Duodenal mucosa (tissue), 2 donors: ENCODE data around the gene GABRB3.

Experiments
- H3K27ac ChIP-seq: one replicate; pipeline ENCODE4 v1.7.0; 2013; ENCODE audit warnings: low read depth, low read length
- H3K27me3 ChIP-seq, 2 donors: one replicate each; pipeline ENCODE4 v1.7.0; 2013; ENCODE audit warnings: low read length in 2 of 2, control low read depth in 1 of 2; ENCODE audit not compliant: insufficient read depth in 2 of 2, control insufficient read depth in 1 of 2
- H3K36me3 ChIP-seq, 2 donors: one replicate each; pipeline ENCODE4 v1.7.0; 2013; ENCODE audit warnings: low read length in 2 of 2, control low read depth in 1 of 2; ENCODE audit not compliant: insufficient read depth in 2 of 2, control insufficient read depth in 1 of 2
- H3K4me1 ChIP-seq, 2 donors: one replicate each; pipeline ENCODE4 v1.7.0; 2013; ENCODE audit warnings: low read length in 2 of 2, control low read depth in 1 of 2; ENCODE audit not compliant: insufficient read depth in 2 of 2, control insufficient read depth in 1 of 2
- H3K4me3 ChIP-seq, 2 donors: one replicate each; pipeline ENCODE4 v1.7.0; 2013; ENCODE audit warnings: low read length in 2 of 2, low read depth in 1 of 2
- H3K9ac ChIP-seq, 2 donors: one replicate each; pipeline ENCODE4 v1.7.0; 2013; ENCODE audit warnings: low read length in 2 of 2, low read depth in 1 of 2
- H3K9me3 ChIP-seq, 2 donors: one replicate each; pipeline ENCODE4 v1.7.0; 2013; ENCODE audit warnings: low read length in 2 of 2, control low read depth in 1 of 2; ENCODE audit not compliant: control insufficient read depth in 1 of 2

GABRB3 gene

DNA sequence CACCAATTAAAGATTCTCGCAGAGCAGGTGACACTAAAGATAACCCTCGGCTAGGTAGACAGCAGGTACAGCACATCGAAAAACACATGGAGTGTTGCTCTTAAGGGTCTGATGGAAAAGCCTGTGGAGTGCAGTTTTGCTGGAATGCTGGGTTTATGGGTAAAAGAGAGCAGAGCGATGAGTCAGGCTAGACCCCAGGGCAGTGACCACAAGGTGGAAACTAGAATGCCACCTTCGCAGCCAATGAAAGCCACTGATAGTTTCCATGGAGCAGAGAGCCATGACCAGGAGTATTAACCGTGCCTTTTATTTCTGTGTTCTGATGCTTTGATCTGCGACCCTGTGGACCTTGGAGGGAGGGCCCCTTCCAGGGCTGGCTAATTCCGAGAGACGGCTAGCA lies 149.8 kb downstream of the GABRB3 start:
- Histone ChIP-seq H3K27me3 (no peaks in the 10 kb centered on the region), H3K27ac (no peak overlapping the region), H3K9ac (no peak overlapping the region), H3K4me1 (no peaks in the 10 kb centered on the region), H3K4me3 (no peak overlapping the region), H3K9me3 (peaks cover 17 to 36% of the 10 kb centered on the region in 2 donors), H3K36me3 (no peaks in the 10 kb centered on the region)

DNA sequence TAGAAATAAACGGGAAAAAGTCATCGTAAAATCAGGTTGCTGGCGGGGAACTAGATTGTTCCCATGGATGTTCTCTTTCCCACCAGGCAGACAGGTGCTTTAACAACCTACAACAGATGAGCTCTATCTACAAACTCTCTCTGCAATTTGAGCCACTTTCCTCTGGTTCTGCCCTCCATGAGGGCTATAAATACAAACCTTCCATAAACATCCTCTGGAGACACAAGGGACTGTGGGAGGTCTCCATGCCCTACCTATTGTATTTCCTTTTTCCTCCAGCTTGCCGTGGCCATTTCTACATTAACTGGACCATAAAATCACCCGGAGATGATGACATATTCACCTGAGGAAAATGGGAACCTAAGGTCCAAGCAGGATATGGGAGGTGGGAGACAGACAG lies 151.1 kb downstream of the GABRB3 start:
- Histone ChIP-seq H3K36me3 (no peaks in the 10 kb centered on the region), H3K27ac (no peak overlapping the region), H3K4me1 (no peaks in the 10 kb centered on the region), H3K9me3 (peaks cover 17 to 34% of the 10 kb centered on the region in 2 donors), H3K9ac (no peak overlapping the region), H3K4me3 (no peak overlapping the region), H3K27me3 (no peaks in the 10 kb centered on the region)

DNA sequence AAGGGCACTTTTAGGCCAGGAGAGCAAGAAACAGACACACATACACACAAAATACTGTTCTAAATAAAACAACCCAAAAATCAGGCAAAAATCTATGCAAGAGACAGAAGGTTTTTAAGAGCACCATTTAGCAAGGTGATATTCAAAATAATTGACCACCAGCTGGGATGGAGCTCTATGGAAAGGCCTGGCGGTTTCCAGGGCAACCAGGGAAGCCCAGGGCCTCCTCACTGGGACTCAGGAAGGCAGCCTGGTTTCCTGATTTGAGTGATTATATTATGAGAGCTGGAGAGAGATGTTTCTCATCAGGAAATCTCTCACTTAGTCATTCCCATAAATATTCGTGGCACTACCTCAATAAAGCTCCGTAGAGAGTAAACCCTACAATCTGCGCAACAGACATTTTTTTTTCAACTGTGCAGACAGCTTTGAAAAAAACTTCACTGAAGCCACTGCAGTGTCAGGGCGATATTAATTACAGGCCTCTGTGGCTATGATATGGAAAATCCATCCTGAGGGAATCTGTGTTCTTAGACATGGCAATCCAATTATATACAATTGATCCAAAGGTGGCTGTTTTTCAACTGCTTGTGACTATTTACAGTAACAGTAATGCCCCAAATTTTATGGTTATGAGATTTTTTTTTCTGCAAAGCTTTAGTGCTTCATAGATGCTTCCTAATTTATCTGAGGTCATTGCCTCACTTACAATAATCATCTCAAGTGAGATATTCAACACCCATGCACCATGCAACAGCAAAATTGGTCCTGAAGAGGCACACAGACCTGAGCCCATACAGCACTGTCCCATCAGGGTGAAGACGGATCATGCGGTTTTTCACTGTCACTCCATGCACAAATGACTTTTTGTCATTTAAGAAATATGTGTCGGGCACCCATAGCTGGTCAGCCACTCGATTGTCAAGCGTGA lies 152.1 kb downstream of the GABRB3 start:
- no peak overlapping the region for H3K27ac ChIP-seq
- H3K4me1 ChIP-seq: no peaks in the 10 kb centered on the region
- H3K27me3 ChIP-seq: no peaks in the 10 kb centered on the region
- no peaks in the 10 kb centered on the region for H3K36me3 ChIP-seq
- H3K4me3 ChIP-seq: no peak overlapping the region
- H3K9ac ChIP-seq: no peak overlapping the region
- H3K9me3 ChIP-seq: peaks cover 14 to 32% of the 10 kb centered on the region in 2 donors

DNA sequence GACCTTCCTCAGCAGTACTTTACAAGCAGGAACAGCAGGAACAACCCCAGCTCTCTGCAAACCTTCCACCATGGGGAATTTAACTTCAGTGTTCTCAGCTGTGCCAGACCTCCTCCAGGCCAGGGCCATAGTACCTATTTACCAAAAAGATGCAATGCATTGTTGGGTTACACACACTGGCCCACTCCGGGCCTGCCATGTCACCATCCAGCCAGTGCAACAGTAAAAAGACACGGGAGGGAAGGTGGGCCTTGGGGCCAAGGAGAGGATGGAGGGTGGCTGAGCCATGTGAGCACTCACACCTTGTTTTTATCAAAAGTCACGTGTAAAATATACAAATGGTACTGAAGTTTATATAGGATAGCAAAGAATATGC lies 157.0 kb downstream of the GABRB3 start:
- Histone ChIP-seq H3K27me3 (no peaks in the 10 kb centered on the region), H3K36me3 (no peaks in the 10 kb centered on the region), H3K4me3 (no peak overlapping the region), H3K9me3 (peaks cover 7 to 13% of the 10 kb centered on the region in 2 donors), H3K4me1 (no peaks in the 10 kb centered on the region), H3K9ac (no peak overlapping the region), H3K27ac (no peak overlapping the region)

DNA sequence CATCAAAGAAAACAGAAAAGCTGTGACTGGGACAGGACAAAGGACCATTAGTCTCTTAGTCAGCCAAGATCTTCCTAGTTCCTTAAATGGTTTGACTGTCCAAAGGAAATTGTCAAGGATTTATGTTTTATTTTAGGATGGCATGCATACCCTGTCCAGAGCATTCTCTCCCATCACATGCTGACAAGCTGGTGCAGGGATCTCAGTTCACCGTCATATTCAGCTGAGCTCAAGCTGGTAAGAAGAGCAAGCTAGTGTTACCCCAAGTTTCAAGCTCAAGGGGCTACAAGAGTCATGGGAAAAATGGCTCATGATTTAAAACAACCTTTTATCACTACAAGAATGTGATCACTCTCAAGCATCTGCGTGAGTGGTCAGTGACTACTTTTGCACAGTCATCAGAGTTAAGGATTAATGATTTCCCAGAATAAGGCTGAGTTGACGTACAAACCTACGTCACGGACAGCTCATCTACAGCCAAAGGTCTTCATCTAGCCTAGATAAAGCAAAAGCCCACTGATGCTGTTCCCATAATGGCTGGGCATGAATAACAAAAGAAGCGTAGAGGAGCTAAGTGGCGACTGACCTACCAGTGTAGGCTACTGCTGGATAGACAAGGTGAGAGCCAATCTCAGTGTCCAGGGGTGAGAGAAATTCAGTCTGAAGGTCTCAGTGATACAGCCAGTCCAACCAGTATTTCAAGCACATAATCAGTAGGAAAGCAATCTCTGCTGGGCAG lies 157.5 kb downstream of the GABRB3 start:
- Histone ChIP-seq H3K9ac (no peak overlapping the region), H3K27me3 (no peaks in the 10 kb centered on the region), H3K27ac (no peak overlapping the region), H3K4me3 (no peak overlapping the region), H3K4me1 (no peaks in the 10 kb centered on the region), H3K36me3 (no peaks in the 10 kb centered on the region), H3K9me3 (peaks cover 4 to 12% of the 10 kb centered on the region in 2 donors)

DNA sequence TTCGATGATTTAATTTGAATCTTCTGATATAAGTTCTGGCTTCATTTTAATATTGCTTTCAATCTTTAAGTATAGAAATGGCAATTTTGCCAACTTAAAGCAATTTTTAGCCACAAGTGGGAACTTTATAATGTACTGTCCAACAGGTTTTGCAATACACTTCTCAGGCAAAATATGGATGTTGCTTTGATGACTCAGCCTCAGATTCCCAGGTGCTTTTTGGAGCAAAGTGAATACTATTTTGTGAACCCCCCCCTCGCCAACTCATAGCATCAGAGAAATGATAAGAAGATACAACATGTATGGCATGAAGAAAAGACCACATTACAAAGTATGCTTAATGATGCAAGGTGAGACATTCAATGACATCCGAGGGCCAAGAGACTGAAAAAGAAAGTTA lies 158.1 kb downstream of the GABRB3 start:
- no peak overlapping the region for H3K9ac ChIP-seq
- no peak overlapping the region for H3K4me3 ChIP-seq
- no peak overlapping the region for H3K27ac ChIP-seq
- H3K36me3 ChIP-seq: no peaks in the 10 kb centered on the region
- no peaks in the 10 kb centered on the region for H3K27me3 ChIP-seq
- peaks cover 0 to 11% of the 10 kb centered on the region in 2 donors for H3K9me3 ChIP-seq
- no peaks in the 10 kb centered on the region for H3K4me1 ChIP-seq

DNA sequence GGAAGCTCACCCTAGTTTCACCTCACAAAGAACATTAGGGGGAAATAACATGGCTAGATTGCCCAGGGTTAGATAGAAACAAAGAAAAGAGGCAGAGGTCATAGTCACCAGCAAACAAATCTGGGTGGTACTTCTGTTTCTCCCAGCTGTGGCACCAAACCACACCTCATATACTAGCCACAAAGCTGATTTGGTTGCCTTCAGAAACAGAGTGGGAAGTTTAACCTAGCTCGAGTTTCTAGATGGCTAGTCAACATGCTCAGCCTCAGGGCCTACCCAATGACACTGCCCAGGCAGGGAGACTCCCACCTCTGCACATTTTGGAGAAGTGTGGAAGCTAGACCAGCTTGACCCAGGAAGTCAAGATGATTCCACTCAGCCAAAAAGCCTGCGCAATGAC lies 174.2 kb downstream of the GABRB3 start:
- Histone ChIP-seq H3K36me3 (no peaks in the 10 kb centered on the region), H3K4me1 (no peaks in the 10 kb centered on the region), H3K27me3 (no peaks in the 10 kb centered on the region), H3K27ac (no peak overlapping the region), H3K9me3 (peaks cover 18 to 26% of the 10 kb centered on the region in 2 donors), H3K4me3 (no peak overlapping the region), H3K9ac (no peak overlapping the region)

DNA sequence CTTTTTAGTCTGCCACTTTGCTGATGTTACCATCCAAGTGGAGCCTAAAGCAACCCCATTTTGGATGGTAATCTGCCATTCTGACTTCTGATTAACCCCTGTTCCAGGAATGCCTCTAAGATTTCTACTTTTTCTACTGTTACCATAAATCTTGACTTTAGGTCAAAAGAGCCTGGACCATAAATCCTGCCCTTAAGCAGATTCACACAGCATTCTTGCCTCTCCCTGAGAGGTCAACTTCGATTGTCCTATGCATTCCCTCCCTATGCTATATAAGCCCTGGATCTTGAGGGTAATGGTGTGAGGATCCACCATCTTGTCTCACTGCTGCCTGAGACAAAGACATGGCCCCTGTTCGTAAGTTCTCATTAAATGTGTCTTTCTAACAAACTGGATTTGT lies 177.3 kb downstream of the GABRB3 start:
- no peak overlapping the region for H3K4me3 ChIP-seq
- no peaks in the 10 kb centered on the region for H3K27me3 ChIP-seq
- no peak overlapping the region for H3K9ac ChIP-seq
- no peaks in the 10 kb centered on the region for H3K36me3 ChIP-seq
- H3K27ac ChIP-seq: no peak overlapping the region
- peaks cover 13 to 31% of the 10 kb centered on the region in 2 donors for H3K9me3 ChIP-seq
- no peaks in the 10 kb centered on the region for H3K4me1 ChIP-seq

DNA sequence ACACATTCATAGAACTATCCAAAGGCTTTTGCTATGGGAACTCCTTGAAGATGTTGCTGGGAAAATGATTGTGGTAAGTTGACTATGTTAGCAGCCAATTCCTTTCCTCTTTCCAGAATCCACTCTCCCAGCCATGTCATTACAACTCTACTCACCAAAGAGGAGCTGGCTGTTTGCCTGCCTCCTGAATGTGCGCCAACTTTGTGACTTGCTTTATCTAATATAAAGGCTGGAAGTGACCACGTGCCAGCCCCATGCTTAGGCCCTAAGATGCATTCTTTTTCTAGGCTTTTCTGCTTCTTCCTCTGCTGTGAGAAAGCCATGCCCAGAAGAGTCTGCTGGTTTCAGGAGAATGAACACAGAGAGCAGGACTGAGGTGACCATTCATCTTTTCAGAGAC lies 182.2 kb downstream of the GABRB3 start:
- Histone ChIP-seq H3K27me3 (no peaks in the 10 kb centered on the region), H3K36me3 (no peaks in the 10 kb centered on the region), H3K9me3 (peaks cover 17 to 28% of the 10 kb centered on the region in 2 donors), H3K27ac (no peak overlapping the region), H3K9ac (no peak overlapping the region), H3K4me3 (no peak overlapping the region), H3K4me1 (no peaks in the 10 kb centered on the region)

DNA sequence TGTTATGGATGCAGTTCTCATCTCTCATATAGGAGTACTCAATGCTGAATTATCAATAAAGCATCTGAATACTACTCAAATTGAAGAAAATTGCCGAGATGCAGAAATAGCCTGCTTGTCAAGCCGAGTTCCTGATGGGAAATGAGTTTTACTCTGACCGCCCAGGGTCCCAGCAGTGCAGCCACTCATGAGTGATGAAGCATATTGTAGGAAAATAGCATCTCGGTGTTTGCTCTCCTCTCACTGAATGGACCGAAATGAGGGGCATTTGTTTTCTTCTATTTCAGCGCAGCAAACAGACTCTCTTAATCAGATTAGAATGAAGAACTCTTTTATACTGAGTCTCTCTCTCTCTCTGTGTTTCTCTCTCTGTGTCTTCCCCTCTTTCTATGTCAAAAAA lies 190.0 kb downstream of the GABRB3 start:
- H3K4me1 ChIP-seq: no peaks in the 10 kb centered on the region
- H3K9ac ChIP-seq: no peak overlapping the region
- no peaks in the 10 kb centered on the region for H3K36me3 ChIP-seq
- no peak overlapping the region for H3K4me3 ChIP-seq
- H3K9me3 ChIP-seq: peaks cover 8 to 19% of the 10 kb centered on the region in 2 donors
- no peak overlapping the region for H3K27ac ChIP-seq
- no peaks in the 10 kb centered on the region for H3K27me3 ChIP-seq
